Trophoblast cell (in vitro differentiated cells and primary cell): ENCODE results near the gene KCNJ11.

ENCODE experiments used
- DNase-seq, 2 donors: peaks; one replicate each; pipeline ENCODE4 v3.0.0-alpha.2; 2016
- H2AFZ ChIP-seq: 2 replicates; pipeline ENCODE4 v1.6.1; 2013; ENCODE audit warnings: low read length, moderate library complexity, mild to moderate bottlenecking; ENCODE audit not compliant: insufficient read depth, poor library complexity
- H2AK5ac ChIP-seq: 2 replicates; pipeline ENCODE4 v1.6.1; 2013; ENCODE audit warnings: mild to moderate bottlenecking, low read length
- H2BK120ac ChIP-seq: 2 replicates; pipeline ENCODE4 v1.6.1; 2013; ENCODE audit warnings: low read length, mild to moderate bottlenecking, moderate library complexity; ENCODE audit not compliant: insufficient read depth, poor library complexity
- H2BK12ac ChIP-seq: 2 replicates; pipeline ENCODE4 v1.6.1; 2013; ENCODE audit warnings: mild to moderate bottlenecking, low read length, moderate library complexity
- H2BK5ac ChIP-seq: 2 replicates; pipeline ENCODE4 v1.6.1; 2013; ENCODE audit warnings: low read length, low read depth, moderate library complexity, mild to moderate bottlenecking; ENCODE audit not compliant: poor library complexity
- H3K14ac ChIP-seq: 2 replicates; pipeline ENCODE4 v1.6.1; 2013; ENCODE audit warnings: mild to moderate bottlenecking, low read length
- H3K18ac ChIP-seq: 2 replicates; pipeline ENCODE4 v1.6.1; 2013; ENCODE audit warnings: mild to moderate bottlenecking, low read length
- H3K23ac ChIP-seq: 2 replicates; pipeline ENCODE4 v1.6.1; 2013; ENCODE audit warnings: low read length
- H3K27ac ChIP-seq: 2 replicates; pipeline ENCODE4 v1.5.1; 2013; ENCODE audit warnings: low read depth, mild to moderate bottlenecking, inconsistent platforms, low read length, moderate library complexity
- H3K27me3 ChIP-seq: 2 replicates; pipeline ENCODE4 v1.6.1; 2013; ENCODE audit warnings: inconsistent platforms, mild to moderate bottlenecking, low read length, moderate library complexity; ENCODE audit not compliant: insufficient read depth
- H3K36me3 ChIP-seq, 2 experiments: 1 replicate in 1 of 2; 2 replicates in 1 of 2; pipeline ENCODE4 v1.6.1; 2013; ENCODE audit warnings: low read length in 2 of 2, mild to moderate bottlenecking in 2 of 2, moderate library complexity in 1 of 2; ENCODE audit not compliant: insufficient read depth in 2 of 2, control insufficient read depth in 1 of 2
- H3K4ac ChIP-seq: 2 replicates; pipeline ENCODE4 v1.6.1; 2013; ENCODE audit warnings: low read depth, mild to moderate bottlenecking, low read length, moderate library complexity
- H3K4me1 ChIP-seq, 2 experiments: 1 replicate in 1 of 2; 2 replicates in 1 of 2; pipeline ENCODE4 v1.6.1; 2013; ENCODE audit warnings: low read length in 2 of 2, mild to moderate bottlenecking in 2 of 2, moderate library complexity in 1 of 2; ENCODE audit not compliant: insufficient read depth in 2 of 2, control insufficient read depth in 1 of 2
- H3K4me2 ChIP-seq: 2 replicates; pipeline ENCODE4 v1.6.1; 2013; ENCODE audit warnings: inconsistent platforms, mild to moderate bottlenecking, low read length, moderate library complexity
- H3K4me3 ChIP-seq: 2 replicates; pipeline ENCODE4 v1.5.1; 2013; ENCODE audit warnings: mild to moderate bottlenecking, low read depth, low read length, inconsistent platforms
- H3K79me1 ChIP-seq: one replicate; pipeline ENCODE4 v1.6.1; 2013; ENCODE audit warnings: low read length
- H3K79me2 ChIP-seq: 2 replicates; pipeline ENCODE4 v1.6.1; 2013; ENCODE audit warnings: low read length, mild to moderate bottlenecking; ENCODE audit not compliant: control insufficient read depth, insufficient read depth, poor library complexity
- H3K9ac ChIP-seq: 2 replicates; pipeline ENCODE4 v1.6.1; 2013; ENCODE audit warnings: mild to moderate bottlenecking, low read length
- H3K9me3 ChIP-seq: 2 replicates; pipeline ENCODE4 v1.6.1; 2013; ENCODE audit warnings: low read depth, mild to moderate bottlenecking, control low read depth, inconsistent platforms, low read length; ENCODE audit not compliant: insufficient read depth
- H4K12ac ChIP-seq: 2 replicates; pipeline ENCODE4 v1.6.1; 2013; ENCODE audit warnings: low read depth, mild to moderate bottlenecking, low read length, moderate library complexity
- H4K8ac ChIP-seq: 2 replicates; pipeline ENCODE4 v1.6.1; 2013; ENCODE audit warnings: low read depth, mild to moderate bottlenecking, low read length, moderate library complexity
- H4K91ac ChIP-seq: one replicate; pipeline ENCODE4 v1.6.1; 2013; ENCODE audit warnings: low read depth, mild to moderate bottlenecking, low read length, moderate library complexity
- WGBS: extraction: QIAGEN DNeasy Blood & Tissue Kit; methylation state at CpG from one replicate; pipeline ENCODE4 v1.1.7; 2013; ENCODE audit warnings: missing lambda C conversion rate; ENCODE audit not compliant: insufficient read length, insufficient coverage; ENCODE audit errors: extremely low coverage; 5-methylcytosine and 5-hydroxymethylcytosine counted together

Gene KCNJ11

DNA sequence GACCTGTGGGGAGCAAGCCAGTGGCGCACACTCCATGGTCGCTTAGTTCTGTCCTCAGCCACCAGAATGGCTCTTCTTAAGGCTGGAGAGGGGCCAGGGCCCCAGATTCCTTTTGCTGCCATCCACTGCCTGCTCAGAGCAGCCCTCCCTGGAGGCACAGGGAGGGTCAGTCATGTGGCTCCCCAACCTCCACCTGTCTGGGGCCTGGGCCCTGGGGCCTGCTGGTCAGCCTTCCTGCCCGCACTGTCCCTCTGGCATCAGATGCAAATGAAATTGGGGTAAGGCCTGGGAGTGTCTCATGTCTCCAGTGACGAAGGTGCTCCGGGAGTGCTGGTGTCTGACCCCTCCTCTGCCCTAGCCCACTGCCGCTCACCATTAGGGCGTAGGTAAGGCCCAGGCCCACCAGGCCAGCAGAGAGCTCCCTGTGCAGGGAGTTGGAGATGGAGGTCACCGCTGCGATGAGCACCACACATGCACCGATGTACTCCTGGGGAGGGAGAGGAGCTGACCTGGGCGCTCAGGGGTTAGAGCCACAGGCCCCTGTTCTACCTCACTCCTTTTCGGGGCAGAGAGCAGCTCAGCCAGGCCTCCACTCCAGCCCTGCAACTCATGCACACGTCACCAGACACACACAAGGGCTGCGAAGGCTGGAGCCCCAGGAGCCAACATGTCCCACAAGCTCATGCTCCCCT is 9.0 kb upstream of the KCNJ11 start:
- Histone ChIP-seq H2AK5ac (no peak overlapping the region), H2AFZ (no peak overlapping the region), H3K4me2 (no peak overlapping the region), H3K4ac (no peak overlapping the region), H2BK5ac (no peak overlapping the region), H3K14ac (no peak overlapping the region), H3K9me3 (no peaks in the 10 kb centered on the region), H3K4me3 (no peak overlapping the region), H3K9ac (no peak overlapping the region), H3K79me1 (no peaks in the 10 kb centered on the region), H4K8ac (no peak overlapping the region), H3K27me3 (no peaks in the 10 kb centered on the region), H3K4me1 (no peaks in the 10 kb centered on the region), H2BK120ac (no peak overlapping the region), H3K27ac (no peak overlapping the region), H3K23ac (no peak overlapping the region), H2BK12ac (no peak overlapping the region), H3K36me3 (no peaks in the 10 kb centered on the region), H3K79me2 (no peaks in the 10 kb centered on the region), H3K18ac (no peak overlapping the region), H4K12ac (no peak overlapping the region), H4K91ac (no peak overlapping the region)
- WGBS, result no CpG with 5 or more reads among the region's 14 CpGs
- no peak for DNase-seq

- no peak overlapping the region for H2AFZ ChIP-seq
- H2BK120ac ChIP-seq, result no peak overlapping the region
- WGBS, result no CpG with 5 or more reads among the region's 22 CpGs
- no peak overlapping the region for H4K91ac ChIP-seq
- no peaks in the 10 kb centered on the region for H3K79me2 ChIP-seq
- H3K4me3 ChIP-seq, result peak overlapping the region; percentile 45
- no peak overlapping the region for H3K9ac ChIP-seq
- no peak overlapping the region for H4K8ac ChIP-seq
- H3K14ac ChIP-seq, result no peak overlapping the region
- H2BK5ac ChIP-seq, result no peak overlapping the region
- no peak overlapping the region for H3K27ac ChIP-seq
- H3K9me3 ChIP-seq, result no peaks in the 10 kb centered on the region
- H2AK5ac ChIP-seq, result no peak overlapping the region
- no peak overlapping the region for H3K23ac ChIP-seq
- no peak overlapping the region for H2BK12ac ChIP-seq
- H3K4me1 ChIP-seq, result peaks cover 0 to under 1% of the 10 kb centered on the region in 2 experiments
- no peaks in the 10 kb centered on the region for H3K27me3 ChIP-seq
- no peak overlapping the region for H3K4ac ChIP-seq
- DNase-seq, result no peak
- H3K18ac ChIP-seq, result no peak overlapping the region
- H4K12ac ChIP-seq, result no peak overlapping the region
- H3K4me2 ChIP-seq, result no peak overlapping the region
- H3K79me1 ChIP-seq, result no peaks in the 10 kb centered on the region
- H3K36me3 ChIP-seq, result no peaks in the 10 kb centered on the region
Observed at GRCh38 chr11:17396598-17397310, 8.3 kb upstream of the KCNJ11 start.

GRCh38 chr11:17395978-17396377 is 7.5 kb upstream of the KCNJ11 start:
- no peak overlapping the region for H3K9ac ChIP-seq
- no peak overlapping the region for H2BK5ac ChIP-seq
- H3K18ac ChIP-seq, result no peak overlapping the region
- H2BK12ac ChIP-seq, result no peak overlapping the region
- no peak overlapping the region for H2AK5ac ChIP-seq
- H2AFZ ChIP-seq, result no peak overlapping the region
- H3K4ac ChIP-seq, result no peak overlapping the region
- no peak overlapping the region for H4K8ac ChIP-seq
- no peaks in the 10 kb centered on the region for H3K27me3 ChIP-seq
- DNase-seq, result no peak
- WGBS, result no CpG with 5 or more reads among the region's 6 CpGs
- no peak overlapping the region for H3K23ac ChIP-seq
- H3K27ac ChIP-seq, result no peak overlapping the region
- H3K14ac ChIP-seq, result no peak overlapping the region
- H3K79me1 ChIP-seq, result no peaks in the 10 kb centered on the region
- H3K4me1 ChIP-seq, result peaks cover 0 to 4% of the 10 kb centered on the region in 2 experiments
- H3K36me3 ChIP-seq, result no peaks in the 10 kb centered on the region
- no peak overlapping the region for H2BK120ac ChIP-seq
- no peaks in the 10 kb centered on the region for H3K9me3 ChIP-seq
- H3K4me3 ChIP-seq, result no peak overlapping the region
- H4K12ac ChIP-seq, result no peak overlapping the region
- H3K4me2 ChIP-seq, result no peak overlapping the region
- no peaks in the 10 kb centered on the region for H3K79me2 ChIP-seq
- no peak overlapping the region for H4K91ac ChIP-seq

DNA sequence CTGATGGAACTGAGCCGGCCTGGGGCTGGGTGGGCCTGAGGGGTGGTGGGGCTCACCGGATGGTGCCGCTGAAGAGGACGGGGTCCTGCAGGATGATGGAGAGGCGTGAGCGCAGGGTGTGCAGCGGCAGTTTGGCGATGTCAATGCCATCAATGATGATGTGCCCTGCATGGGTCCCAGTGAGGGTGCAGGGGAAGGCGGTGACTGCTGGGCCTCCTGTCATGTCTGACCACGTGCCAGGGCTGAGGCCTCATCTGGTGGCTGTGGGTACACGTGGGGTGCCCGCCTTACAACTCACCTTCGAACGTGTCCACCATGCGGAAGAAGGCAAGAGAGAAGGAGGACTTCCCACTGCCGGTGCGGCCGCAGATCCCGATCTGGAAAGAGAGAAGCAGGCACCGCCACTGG is 7.1 kb upstream of the KCNJ11 start:
- Histone ChIP-seq H2BK12ac (no peak overlapping the region), H3K36me3 (no peaks in the 10 kb centered on the region), H3K79me1 (no peaks in the 10 kb centered on the region), H4K91ac (no peak overlapping the region), H2BK120ac (no peak overlapping the region), H4K8ac (no peak overlapping the region), H3K27me3 (no peaks in the 10 kb centered on the region), H2AK5ac (no peak overlapping the region), H3K23ac (no peak overlapping the region), H4K12ac (no peak overlapping the region), H3K9me3 (no peaks in the 10 kb centered on the region), H2BK5ac (no peak overlapping the region), H3K4ac (no peak overlapping the region), H3K27ac (no peak overlapping the region), H2AFZ (no peak overlapping the region), H3K4me1 (peaks cover 0 to 4% of the 10 kb centered on the region in 2 experiments), H3K79me2 (no peaks in the 10 kb centered on the region), H3K14ac (no peak overlapping the region), H3K4me2 (no peak overlapping the region), H3K4me3 (peak overlapping the region; percentile 36), H3K9ac (no peak overlapping the region), H3K18ac (no peak overlapping the region)
- no peak for DNase-seq
- no CpG with 5 or more reads among the region's 20 CpGs for WGBS
